WTC11 (cell line): ENCODE measurements around the gene NDUFA13.
A peak's percentile ranks its signal among the peaks of the same experiment; 100 is the strongest.

Source experiments
- ELF4 ChIP-seq: sonication (generic); formaldehyde crosslinking; IDR thresholded peaks from 2 replicates; pipeline ENCODE4 v1.8.1; 2022; ENCODE audit warnings: low read depth, mild to moderate bottlenecking, moderate library complexity, missing genetic modification reagents
- ESRRA ChIP-seq: sonication (generic); formaldehyde crosslinking; IDR thresholded peaks from 2 replicates; pipeline ENCODE4 v1.8.1; 2022; ENCODE audit warnings: mild to moderate bottlenecking, missing genetic modification reagents, borderline replicate concordance
- ETV6 ChIP-seq: sonication (generic); formaldehyde crosslinking; IDR thresholded peaks from 2 replicates; pipeline ENCODE4 v1.8.1; 2022; ENCODE audit warnings: mild to moderate bottlenecking, missing genetic modification reagents
- FOXP1 ChIP-seq: sonication (generic); formaldehyde crosslinking; IDR thresholded peaks from 2 replicates; pipeline ENCODE4 v1.8.0; 2022; ENCODE audit warnings: missing genetic modification reagents, mild to moderate bottlenecking, moderate library complexity, borderline replicate concordance
- NFYB ChIP-seq: sonication (generic); formaldehyde crosslinking; conservative IDR thresholded peaks from 2 replicates; pipeline ENCODE4 v1.8.0; 2022; ENCODE audit warnings: low read depth, missing genetic modification reagents
- NR1H2 ChIP-seq: sonication (generic); formaldehyde crosslinking; IDR thresholded peaks from 2 replicates; pipeline ENCODE4 v1.9.0; 2021; ENCODE audit warnings: mild to moderate bottlenecking, moderate library complexity, missing genetic modification reagents
- SMAD3 ChIP-seq: sonication (generic); formaldehyde crosslinking; IDR thresholded peaks from 2 replicates; pipeline ENCODE4 v1.8.0; 2022; ENCODE audit warnings: missing genetic modification reagents, mild to moderate bottlenecking, borderline replicate concordance
- SP1 ChIP-seq: sonication (generic); formaldehyde crosslinking; conservative IDR thresholded peaks from 2 replicates; pipeline ENCODE4 v1.8.1; 2022; ENCODE audit warnings: missing genetic modification reagents
- TEAD1 ChIP-seq: sonication (generic); formaldehyde crosslinking; IDR thresholded peaks from 2 replicates; pipeline ENCODE4 v1.8.0; 2022; ENCODE audit warnings: mild to moderate bottlenecking, missing genetic modification reagents
- TF ChIP-seq, protein P1 (sequence below): sonication (generic); formaldehyde crosslinking; IDR thresholded peaks from 2 replicates; pipeline ENCODE4 v1.8.1; 2022; ENCODE audit warnings: mild to moderate bottlenecking, moderate library complexity, missing genetic modification reagents
- TF ChIP-seq, protein P2 (sequence below): fragments of 200-600 bp; IDR thresholded peaks from 2 replicates; pipeline ENCODE4 v1.8.0; 2022; ENCODE audit warnings: antibody characterized with exemption

DNA sequence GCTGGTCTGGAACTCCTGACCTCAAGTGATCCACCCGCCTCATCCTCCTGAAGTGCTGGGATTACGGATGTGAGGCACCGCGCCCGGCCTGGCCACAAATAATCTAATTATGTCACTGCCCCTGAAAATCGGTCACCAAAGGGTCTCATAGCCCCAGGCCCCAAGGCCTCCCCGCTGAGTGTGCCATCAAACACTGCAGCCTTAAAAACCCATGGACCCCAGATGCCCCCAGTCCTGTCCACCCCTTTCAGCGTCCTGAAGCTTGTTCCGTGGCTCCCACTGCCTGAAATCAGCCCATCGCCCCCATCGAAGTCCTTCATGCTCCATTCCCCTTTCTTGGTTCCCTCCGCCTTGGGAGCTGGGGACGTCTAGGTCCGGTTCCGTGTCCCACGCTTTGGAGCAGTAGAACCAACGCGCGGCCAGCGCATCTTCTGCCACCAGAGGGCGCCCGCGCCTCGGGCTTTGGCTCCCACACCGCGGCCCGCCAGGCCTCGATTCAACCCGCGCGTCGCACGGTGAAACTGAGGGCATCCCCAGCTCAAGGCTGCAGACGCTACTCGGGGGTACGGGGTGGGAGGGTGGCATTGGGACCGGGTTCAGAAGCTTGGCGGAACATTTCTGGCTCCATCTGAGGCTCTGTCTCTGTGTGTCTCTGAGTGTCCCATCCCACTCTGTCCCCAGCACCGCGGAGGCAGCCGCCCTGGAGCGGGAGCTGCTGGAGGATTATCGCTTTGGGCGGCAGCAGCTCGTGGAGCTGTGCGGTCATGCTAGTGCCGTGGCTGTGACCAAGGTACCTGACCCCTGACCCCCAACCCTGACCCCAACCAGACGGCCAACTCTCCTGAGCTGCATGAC lies 16.2 kb downstream of the NDUFA13 start:
- TF ChIP-seq, protein P1, sequence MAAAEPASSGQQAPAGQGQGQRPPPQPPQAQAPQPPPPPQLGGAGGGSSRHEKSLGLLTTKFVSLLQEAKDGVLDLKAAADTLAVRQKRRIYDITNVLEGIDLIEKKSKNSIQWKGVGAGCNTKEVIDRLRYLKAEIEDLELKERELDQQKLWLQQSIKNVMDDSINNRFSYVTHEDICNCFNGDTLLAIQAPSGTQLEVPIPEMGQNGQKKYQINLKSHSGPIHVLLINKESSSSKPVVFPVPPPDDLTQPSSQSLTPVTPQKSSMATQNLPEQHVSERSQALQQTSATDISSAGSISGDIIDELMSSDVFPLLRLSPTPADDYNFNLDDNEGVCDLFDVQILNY (CRISPR knock-in tag), result no peak
- TF ChIP-seq ELF4 (no peak), SP1 (peak; percentile 55; the same call in 1 of the 2 replicates), TEAD1 (CRISPR knock-in tag) (no peak), ESRRA (CRISPR knock-in tag) (no peak), ETV6 (peak; percentile 69), NFYB (CRISPR knock-in tag) (no peak), NR1H2 (CRISPR knock-in tag) (no peak), FOXP1 (CRISPR knock-in tag) (no peak), SMAD3 (CRISPR knock-in tag) (no peak)
- TF ChIP-seq, protein P2, sequence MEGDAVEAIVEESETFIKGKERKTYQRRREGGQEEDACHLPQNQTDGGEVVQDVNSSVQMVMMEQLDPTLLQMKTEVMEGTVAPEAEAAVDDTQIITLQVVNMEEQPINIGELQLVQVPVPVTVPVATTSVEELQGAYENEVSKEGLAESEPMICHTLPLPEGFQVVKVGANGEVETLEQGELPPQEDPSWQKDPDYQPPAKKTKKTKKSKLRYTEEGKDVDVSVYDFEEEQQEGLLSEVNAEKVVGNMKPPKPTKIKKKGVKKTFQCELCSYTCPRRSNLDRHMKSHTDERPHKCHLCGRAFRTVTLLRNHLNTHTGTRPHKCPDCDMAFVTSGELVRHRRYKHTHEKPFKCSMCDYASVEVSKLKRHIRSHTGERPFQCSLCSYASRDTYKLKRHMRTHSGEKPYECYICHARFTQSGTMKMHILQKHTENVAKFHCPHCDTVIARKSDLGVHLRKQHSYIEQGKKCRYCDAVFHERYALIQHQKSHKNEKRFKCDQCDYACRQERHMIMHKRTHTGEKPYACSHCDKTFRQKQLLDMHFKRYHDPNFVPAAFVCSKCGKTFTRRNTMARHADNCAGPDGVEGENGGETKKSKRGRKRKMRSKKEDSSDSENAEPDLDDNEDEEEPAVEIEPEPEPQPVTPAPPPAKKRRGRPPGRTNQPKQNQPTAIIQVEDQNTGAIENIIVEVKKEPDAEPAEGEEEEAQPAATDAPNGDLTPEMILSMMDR, result peak; percentile 92
